Measurements from ENCODE around the gene ACTN2. TPM values are rescaled to one million over a fixed set of nuclear protein-coding genes. Genes with fewer than 3 reads are reported as not detected.

The ACTN2 gene
- total and polyA plus RNA-seq, 2 donors (not counting 1 experiment from before 2014, with no cell fraction given), result 0.17 to 0.22 TPM

DNA sequence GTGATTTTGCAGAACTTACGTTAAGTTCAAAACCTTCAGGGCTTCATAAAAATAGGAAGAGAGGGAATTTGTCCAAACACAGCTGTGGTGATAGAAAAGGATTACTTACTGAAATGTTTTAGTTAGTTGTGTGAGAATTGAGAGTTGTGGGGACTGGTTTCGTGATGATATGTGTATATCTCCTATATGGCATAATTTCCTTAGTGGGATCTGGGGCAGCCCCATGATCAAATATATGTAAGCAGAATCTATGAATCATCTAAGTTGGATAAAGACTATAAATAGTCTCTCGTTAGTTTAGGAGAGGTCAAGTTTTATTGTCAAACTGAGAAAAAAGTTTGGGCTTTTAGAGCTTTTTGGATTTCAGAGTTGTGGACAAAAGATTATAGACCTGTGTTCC, 123.7 kb downstream of the ACTN2 start:
- DNase-seq (ENCODE audit: low read depth in 2 of 2), result no peak
- TF ChIP-seq, protein P1, sequence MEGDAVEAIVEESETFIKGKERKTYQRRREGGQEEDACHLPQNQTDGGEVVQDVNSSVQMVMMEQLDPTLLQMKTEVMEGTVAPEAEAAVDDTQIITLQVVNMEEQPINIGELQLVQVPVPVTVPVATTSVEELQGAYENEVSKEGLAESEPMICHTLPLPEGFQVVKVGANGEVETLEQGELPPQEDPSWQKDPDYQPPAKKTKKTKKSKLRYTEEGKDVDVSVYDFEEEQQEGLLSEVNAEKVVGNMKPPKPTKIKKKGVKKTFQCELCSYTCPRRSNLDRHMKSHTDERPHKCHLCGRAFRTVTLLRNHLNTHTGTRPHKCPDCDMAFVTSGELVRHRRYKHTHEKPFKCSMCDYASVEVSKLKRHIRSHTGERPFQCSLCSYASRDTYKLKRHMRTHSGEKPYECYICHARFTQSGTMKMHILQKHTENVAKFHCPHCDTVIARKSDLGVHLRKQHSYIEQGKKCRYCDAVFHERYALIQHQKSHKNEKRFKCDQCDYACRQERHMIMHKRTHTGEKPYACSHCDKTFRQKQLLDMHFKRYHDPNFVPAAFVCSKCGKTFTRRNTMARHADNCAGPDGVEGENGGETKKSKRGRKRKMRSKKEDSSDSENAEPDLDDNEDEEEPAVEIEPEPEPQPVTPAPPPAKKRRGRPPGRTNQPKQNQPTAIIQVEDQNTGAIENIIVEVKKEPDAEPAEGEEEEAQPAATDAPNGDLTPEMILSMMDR (conservative IDR thresholded peaks at IDR 0.05 in 1 of 2, IDR thresholded peaks at IDR 0.05 in 1 of 2; ENCODE audit: low read depth in 1 of 2, low read length in 2 of 2), result no peak
- TF ChIP-seq EZH2 (IDR thresholded peaks at IDR 0.05; ENCODE audit: low read length, missing control alignments), result no peak
- Histone ChIP-seq H2AFZ (ENCODE audit: low read length) (no peak overlapping the region), H3K27ac (ENCODE audit: insufficient read depth, low read length) (no peak overlapping the region), H3K36me3 (ENCODE audit: control insufficient read depth, insufficient read depth, low read length) (no peaks in the 10 kb centered on the region), H3K9me3 (ENCODE audit: control insufficient read depth, insufficient read depth, low read depth, low read length) (no peaks in the 10 kb centered on the region), H3K79me2 (ENCODE audit: control insufficient read depth, insufficient read depth, low read length) (no peaks in the 10 kb centered on the region), H3K4me1 (ENCODE audit: control insufficient read depth, extremely low read depth, insufficient read depth, low read length) (peaks cover 4% of the 10 kb centered on the region), H3K4me3 (replicated peaks in 1 of 4; ENCODE audit: control extremely low read depth in 1 of 4, insufficient read depth in 1 of 4, low read depth in 3 of 4, low read length in 4 of 4) (no peak overlapping the region), H3K4me2 (ENCODE audit: extremely low read depth, insufficient read depth, low read length) (no peak overlapping the region), H3K9ac (ENCODE audit: insufficient read depth, low read length) (no peak overlapping the region), H3K27me3 (ENCODE audit: control insufficient read depth, insufficient read depth, low read length) (no peaks in the 10 kb centered on the region), H4K20me1 (ENCODE audit: control insufficient read depth, extremely low read depth, insufficient read depth, low read length) (no peaks in the 10 kb centered on the region)

DNA sequence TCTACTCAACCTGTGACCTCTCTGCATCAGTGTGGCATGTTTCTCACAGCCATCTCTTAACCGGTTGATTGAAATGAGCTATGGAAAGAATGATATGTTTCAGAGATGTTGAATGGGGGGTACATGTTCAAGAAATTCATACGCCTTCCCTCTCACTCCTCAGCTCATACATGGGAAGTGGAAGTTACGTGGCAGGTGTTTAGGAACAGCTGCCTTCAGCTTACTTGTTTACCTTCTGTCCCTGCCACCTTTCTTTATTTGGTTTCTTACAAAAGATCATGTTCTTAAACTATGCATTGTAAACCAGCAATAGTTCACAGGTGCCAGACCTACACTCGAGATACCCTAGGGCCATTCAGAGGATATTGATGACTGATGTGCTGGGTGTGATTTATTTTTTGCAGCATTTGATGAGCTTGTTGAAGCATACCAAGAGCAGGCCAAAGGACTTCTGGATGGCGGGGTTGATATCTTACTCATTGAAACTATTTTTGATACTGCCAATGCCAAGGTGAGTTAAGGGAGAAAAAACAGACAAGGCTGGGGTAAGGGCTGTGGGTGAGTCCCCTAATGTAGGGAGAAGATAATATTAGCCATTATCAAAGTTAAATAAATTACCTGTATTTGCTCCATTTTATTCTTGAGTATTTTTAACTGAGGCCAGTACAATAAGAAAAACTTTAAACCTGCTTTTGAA, 126.2 kb downstream of the ACTN2 start:
- Histone ChIP-seq H3K4me3 (replicated peaks in 1 of 4; ENCODE audit: control extremely low read depth in 1 of 4, insufficient read depth in 1 of 4, low read depth in 3 of 4, low read length in 4 of 4) (no peak overlapping the region), H3K36me3 (ENCODE audit: control insufficient read depth, insufficient read depth, low read length) (no peaks in the 10 kb centered on the region), H3K9ac (ENCODE audit: insufficient read depth, low read length) (no peak overlapping the region), H3K9me3 (ENCODE audit: control insufficient read depth, insufficient read depth, low read depth, low read length) (no peaks in the 10 kb centered on the region), H3K4me1 (ENCODE audit: control insufficient read depth, extremely low read depth, insufficient read depth, low read length) (peaks cover 4% of the 10 kb centered on the region), H3K27me3 (ENCODE audit: control insufficient read depth, insufficient read depth, low read length) (no peaks in the 10 kb centered on the region), H3K79me2 (ENCODE audit: control insufficient read depth, insufficient read depth, low read length) (no peaks in the 10 kb centered on the region), H3K27ac (ENCODE audit: insufficient read depth, low read length) (no peak overlapping the region), H4K20me1 (ENCODE audit: control insufficient read depth, extremely low read depth, insufficient read depth, low read length) (no peaks in the 10 kb centered on the region), H3K4me2 (ENCODE audit: extremely low read depth, insufficient read depth, low read length) (no peak overlapping the region), H2AFZ (ENCODE audit: low read length) (no peak overlapping the region)
- TF ChIP-seq, protein P1 (conservative IDR thresholded peaks at IDR 0.05 in 1 of 2, IDR thresholded peaks at IDR 0.05 in 1 of 2; ENCODE audit: low read depth in 1 of 2, low read length in 2 of 2), result no peak
- no peak for TF ChIP-seq EZH2 (IDR thresholded peaks at IDR 0.05; ENCODE audit: low read length, missing control alignments)
- DNase-seq (ENCODE audit: low read depth in 2 of 2), result no peak

Other genes starting within 250 kb of the ACTN2 start
- 50.3 and 64.2 TPM in 2 replicates for gene LGALS8, start 162.5 kb upstream of the ACTN2 start, total RNA-seq
- 46.0 and 53.1 TPM in 2 replicates for gene LGALS8, start 162.5 kb upstream of the ACTN2 start, polyA plus RNA-seq
- 27.0 and 28.7 TPM in 2 replicates for gene HEATR1, start 82.0 kb upstream of the ACTN2 start, total RNA-seq
- 18.0 and 21.4 TPM in 2 replicates for gene HEATR1, start 82.0 kb upstream of the ACTN2 start, polyA plus RNA-seq
- 30.3 and 32.2 TPM in 2 replicates for gene MTR, start 108.8 kb downstream of the ACTN2 start, total RNA-seq
- gene MTR, start 108.8 kb downstream of the ACTN2 start, polyA plus RNA-seq, result 16.9 and 20.0 TPM in 2 replicates